ENCODE data around the gene ZGLP1.

GRCh38 chr19:10317857-10318462 lies 8.3 kb upstream of the ZGLP1 start:
- TF ChIP-seq CTCF (IDR thresholded peaks at IDR 0.05 in 8 of 11, conservative IDR thresholded peaks at IDR 0.05 in 3 of 11) (no peak), POLR2A (IDR thresholded peaks at IDR 0.05) (no peak), POLR2AphosphoS5 (IDR thresholded peaks at IDR 0.05) (no peak)
